Neuron (in vitro differentiated cells): ENCODE results near the gene RETSAT.

Experiments
- H2AFZ ChIP-seq: one replicate; pipeline ENCODE4 v1.6.1; 2013; ENCODE audit warnings: low read depth, mild to moderate bottlenecking, inconsistent platforms, low read length, moderate library complexity
- H3K27me3 ChIP-seq: one replicate; pipeline ENCODE4 v1.6.1; 2013; ENCODE audit warnings: low read length; ENCODE audit not compliant: insufficient read depth
- H3K36me3 ChIP-seq: one replicate; pipeline ENCODE4 v1.6.1; 2013; ENCODE audit warnings: low read length; ENCODE audit not compliant: insufficient read depth
- H3K4me1 ChIP-seq: one replicate; pipeline ENCODE4 v1.6.1; 2013; ENCODE audit warnings: low read length; ENCODE audit not compliant: insufficient read depth
- H3K4me3 ChIP-seq: 2 replicates; pipeline ENCODE4 v1.5.1; 2013; ENCODE audit warnings: mild to moderate bottlenecking, low read length, moderate library complexity
- H3K9me3 ChIP-seq: one replicate; pipeline ENCODE4 v1.6.1; 2013; ENCODE audit warnings: low read length

Gene RETSAT

DNA sequence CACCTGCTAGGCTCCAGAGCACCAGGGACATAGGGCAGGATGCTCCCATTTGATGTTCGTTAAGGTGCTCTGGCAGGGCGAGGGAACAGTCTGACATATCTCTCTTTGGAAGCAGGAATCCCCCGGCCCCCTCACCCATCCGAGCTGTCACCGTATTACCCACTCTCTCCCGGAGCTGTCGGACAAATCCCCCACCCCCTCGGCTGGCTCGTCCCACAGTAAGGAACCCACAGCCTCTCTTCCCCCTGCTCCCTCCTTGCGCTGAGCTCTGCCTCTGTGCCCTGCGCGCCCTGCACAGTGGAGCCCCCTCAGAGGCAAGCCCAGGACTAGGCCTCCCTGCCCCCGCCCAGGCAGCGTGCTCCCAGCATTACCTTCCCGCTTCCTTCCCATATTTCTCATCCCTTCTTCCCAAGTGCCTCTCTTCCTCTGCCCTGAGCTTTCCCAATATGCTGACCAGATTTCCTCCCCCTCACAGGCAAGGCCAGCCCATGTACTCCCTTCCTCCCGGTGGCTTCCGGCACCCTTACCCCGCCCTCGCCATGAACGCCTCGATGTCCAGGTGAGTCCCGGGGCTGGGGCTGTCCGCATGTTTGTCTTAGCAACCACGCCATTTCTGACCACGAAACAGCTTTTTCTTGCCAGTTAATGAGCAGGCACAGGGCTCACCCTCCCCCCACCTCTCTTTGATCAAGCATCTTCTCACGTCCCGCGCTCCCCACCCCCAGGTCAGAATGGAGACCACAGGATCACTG lies 50.4 kb downstream of the RETSAT start:
- Histone ChIP-seq H3K36me3 (peaks cover 55% of the 10 kb centered on the region), H3K4me3 (no peak overlapping the region), H3K4me1 (no peaks in the 10 kb centered on the region), H3K27me3 (no peaks in the 10 kb centered on the region), H3K9me3 (no peaks in the 10 kb centered on the region), H2AFZ (no peak overlapping the region)

GRCh38 chr2:85302121-85302520 lies 52.2 kb downstream of the RETSAT start:
- H3K27me3 ChIP-seq = no peaks in the 10 kb centered on the region
- H2AFZ ChIP-seq = no peak overlapping the region
- H3K4me3 ChIP-seq = no peak overlapping the region
- H3K36me3 ChIP-seq = peaks cover 40% of the 10 kb centered on the region
- H3K9me3 ChIP-seq = no peaks in the 10 kb centered on the region
- no peaks in the 10 kb centered on the region for H3K4me1 ChIP-seq
